Trophoblast cell (in vitro differentiated cells and primary cell): ENCODE data around the gene CALCOCO1.

Source experiments
- DNase-seq, 2 donors: peaks; one replicate each; pipeline ENCODE4 v3.0.0-alpha.2; 2016
- H2AFZ ChIP-seq: 2 replicates; pipeline ENCODE4 v1.6.1; 2013; ENCODE audit warnings: low read length, moderate library complexity, mild to moderate bottlenecking; ENCODE audit not compliant: insufficient read depth, poor library complexity
- H2AK5ac ChIP-seq: 2 replicates; pipeline ENCODE4 v1.6.1; 2013; ENCODE audit warnings: mild to moderate bottlenecking, low read length
- H2BK120ac ChIP-seq: 2 replicates; pipeline ENCODE4 v1.6.1; 2013; ENCODE audit warnings: low read length, mild to moderate bottlenecking, moderate library complexity; ENCODE audit not compliant: insufficient read depth, poor library complexity
- H2BK12ac ChIP-seq: 2 replicates; pipeline ENCODE4 v1.6.1; 2013; ENCODE audit warnings: mild to moderate bottlenecking, low read length, moderate library complexity
- H2BK5ac ChIP-seq: 2 replicates; pipeline ENCODE4 v1.6.1; 2013; ENCODE audit warnings: low read length, low read depth, moderate library complexity, mild to moderate bottlenecking; ENCODE audit not compliant: poor library complexity
- H3K14ac ChIP-seq: 2 replicates; pipeline ENCODE4 v1.6.1; 2013; ENCODE audit warnings: mild to moderate bottlenecking, low read length
- H3K18ac ChIP-seq: 2 replicates; pipeline ENCODE4 v1.6.1; 2013; ENCODE audit warnings: mild to moderate bottlenecking, low read length
- H3K23ac ChIP-seq: 2 replicates; pipeline ENCODE4 v1.6.1; 2013; ENCODE audit warnings: low read length
- H3K27ac ChIP-seq: 2 replicates; pipeline ENCODE4 v1.5.1; 2013; ENCODE audit warnings: low read depth, mild to moderate bottlenecking, inconsistent platforms, low read length, moderate library complexity
- H3K27me3 ChIP-seq: 2 replicates; pipeline ENCODE4 v1.6.1; 2013; ENCODE audit warnings: inconsistent platforms, mild to moderate bottlenecking, low read length, moderate library complexity; ENCODE audit not compliant: insufficient read depth
- H3K36me3 ChIP-seq, 2 experiments: 1 replicate in 1 of 2; 2 replicates in 1 of 2; pipeline ENCODE4 v1.6.1; 2013; ENCODE audit warnings: low read length in 2 of 2, mild to moderate bottlenecking in 2 of 2, moderate library complexity in 1 of 2; ENCODE audit not compliant: insufficient read depth in 2 of 2, control insufficient read depth in 1 of 2
- H3K4ac ChIP-seq: 2 replicates; pipeline ENCODE4 v1.6.1; 2013; ENCODE audit warnings: low read depth, mild to moderate bottlenecking, low read length, moderate library complexity
- H3K4me1 ChIP-seq, 2 experiments: 1 replicate in 1 of 2; 2 replicates in 1 of 2; pipeline ENCODE4 v1.6.1; 2013; ENCODE audit warnings: low read length in 2 of 2, mild to moderate bottlenecking in 2 of 2, moderate library complexity in 1 of 2; ENCODE audit not compliant: insufficient read depth in 2 of 2, control insufficient read depth in 1 of 2
- H3K4me2 ChIP-seq: 2 replicates; pipeline ENCODE4 v1.6.1; 2013; ENCODE audit warnings: inconsistent platforms, mild to moderate bottlenecking, low read length, moderate library complexity
- H3K4me3 ChIP-seq: 2 replicates; pipeline ENCODE4 v1.5.1; 2013; ENCODE audit warnings: mild to moderate bottlenecking, low read depth, low read length, inconsistent platforms
- H3K79me1 ChIP-seq: one replicate; pipeline ENCODE4 v1.6.1; 2013; ENCODE audit warnings: low read length
- H3K79me2 ChIP-seq: 2 replicates; pipeline ENCODE4 v1.6.1; 2013; ENCODE audit warnings: low read length, mild to moderate bottlenecking; ENCODE audit not compliant: control insufficient read depth, insufficient read depth, poor library complexity
- H3K9ac ChIP-seq: 2 replicates; pipeline ENCODE4 v1.6.1; 2013; ENCODE audit warnings: mild to moderate bottlenecking, low read length
- H3K9me3 ChIP-seq: 2 replicates; pipeline ENCODE4 v1.6.1; 2013; ENCODE audit warnings: low read depth, mild to moderate bottlenecking, control low read depth, inconsistent platforms, low read length; ENCODE audit not compliant: insufficient read depth
- H4K12ac ChIP-seq: 2 replicates; pipeline ENCODE4 v1.6.1; 2013; ENCODE audit warnings: low read depth, mild to moderate bottlenecking, low read length, moderate library complexity
- H4K8ac ChIP-seq: 2 replicates; pipeline ENCODE4 v1.6.1; 2013; ENCODE audit warnings: low read depth, mild to moderate bottlenecking, low read length, moderate library complexity
- H4K91ac ChIP-seq: one replicate; pipeline ENCODE4 v1.6.1; 2013; ENCODE audit warnings: low read depth, mild to moderate bottlenecking, low read length, moderate library complexity
- WGBS: extraction: QIAGEN DNeasy Blood & Tissue Kit; methylation state at CpG from one replicate; pipeline ENCODE4 v1.1.7; 2013; ENCODE audit warnings: missing lambda C conversion rate; ENCODE audit not compliant: insufficient read length, insufficient coverage; ENCODE audit errors: extremely low coverage; 5-methylcytosine and 5-hydroxymethylcytosine counted together

The CALCOCO1 gene

DNA sequence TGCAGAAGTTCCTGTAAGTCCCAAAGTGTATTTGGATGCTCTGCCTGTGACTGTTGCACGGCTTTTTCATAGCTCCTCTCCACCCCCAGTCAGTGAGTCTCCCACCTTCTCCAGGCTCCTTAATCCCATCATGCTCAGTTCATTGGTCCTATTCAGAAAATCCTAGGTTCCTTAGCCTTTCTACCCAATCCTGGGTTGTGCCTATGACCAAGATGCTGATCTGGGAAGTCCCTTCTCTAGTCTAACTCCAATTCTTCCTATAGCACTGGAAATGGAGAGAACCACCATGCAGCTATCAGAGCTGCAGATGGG lies 16.8 kb upstream of the CALCOCO1 start:
- no peak overlapping the region for H3K4me2 ChIP-seq
- H4K12ac ChIP-seq, result no peak overlapping the region
- no peak overlapping the region for H2BK12ac ChIP-seq
- H4K8ac ChIP-seq, result no peak overlapping the region
- H3K18ac ChIP-seq, result no peak overlapping the region
- no peak overlapping the region for H2AFZ ChIP-seq
- no CpG with 5 or more reads among the region's 1 CpG for WGBS
- no peak overlapping the region for H3K9ac ChIP-seq
- H3K4ac ChIP-seq, result no peak overlapping the region
- peaks cover 1% of the 10 kb centered on the region for H3K9me3 ChIP-seq
- no peak overlapping the region for H3K14ac ChIP-seq
- no peak overlapping the region for H2BK5ac ChIP-seq
- H3K36me3 ChIP-seq, result no peaks in the 10 kb centered on the region
- no peak overlapping the region for H3K27ac ChIP-seq
- H3K4me1 ChIP-seq, result no peaks in the 10 kb centered on the region
- no peaks in the 10 kb centered on the region for H3K79me2 ChIP-seq
- no peak overlapping the region for H3K4me3 ChIP-seq
- H3K23ac ChIP-seq, result no peak overlapping the region
- DNase-seq, result no peak
- peaks cover 35% of the 10 kb centered on the region for H3K27me3 ChIP-seq
- H2AK5ac ChIP-seq, result no peak overlapping the region
- H2BK120ac ChIP-seq, result no peak overlapping the region
- no peak overlapping the region for H4K91ac ChIP-seq
- H3K79me1 ChIP-seq, result no peaks in the 10 kb centered on the region

DNA sequence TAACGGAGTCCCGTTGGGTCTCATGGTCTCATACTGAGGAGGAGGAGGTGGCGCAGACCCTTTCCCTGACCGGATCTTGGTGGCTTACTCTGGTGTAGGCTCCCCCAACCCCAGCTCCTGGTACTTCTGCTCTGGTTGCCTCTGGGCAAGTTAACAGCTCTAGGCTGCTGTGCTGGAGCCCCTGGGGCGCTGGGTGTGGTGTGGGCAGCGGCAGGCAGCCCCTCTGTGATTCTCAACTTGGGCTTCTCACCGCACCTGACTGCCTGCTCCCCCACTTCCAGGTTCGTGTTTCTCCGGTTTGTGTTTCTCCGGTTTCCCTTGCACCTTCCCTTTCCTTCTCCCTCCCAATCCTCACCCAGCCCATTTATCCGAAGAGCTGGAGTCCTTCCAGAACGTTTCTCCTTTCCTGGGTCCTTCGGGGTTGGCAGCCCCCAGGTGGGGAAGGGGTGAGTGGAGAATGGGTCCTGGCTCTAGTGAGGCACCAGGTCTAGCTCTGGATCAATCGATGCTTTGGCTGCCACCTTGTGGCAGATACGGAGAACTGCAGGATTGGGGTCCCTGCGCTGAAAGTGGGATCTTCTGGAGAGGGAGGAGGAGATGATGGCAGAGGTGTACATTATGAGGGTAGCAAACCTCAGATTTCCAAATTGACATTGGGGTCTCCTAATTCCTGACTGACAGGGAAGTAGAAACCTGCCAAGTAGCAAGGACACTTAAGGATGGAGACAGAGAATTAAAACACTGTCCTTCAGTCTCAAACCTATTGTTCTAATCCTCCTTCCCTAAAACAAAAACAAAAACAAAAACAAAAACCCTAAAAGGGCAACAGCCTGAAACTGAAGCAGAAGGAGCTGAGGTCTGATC lies 16.2 kb upstream of the CALCOCO1 start:
- H2AK5ac ChIP-seq, result no peak overlapping the region
- no peak overlapping the region for H2BK12ac ChIP-seq
- peaks cover 36% of the 10 kb centered on the region for H3K27me3 ChIP-seq
- no peak overlapping the region for H3K27ac ChIP-seq
- H2BK120ac ChIP-seq, result no peak overlapping the region
- no peak overlapping the region for H3K4me2 ChIP-seq
- no peak overlapping the region for H3K18ac ChIP-seq
- no peak overlapping the region for H3K9ac ChIP-seq
- no peak overlapping the region for H4K8ac ChIP-seq
- no peak overlapping the region for H3K4ac ChIP-seq
- no peaks in the 10 kb centered on the region for H3K79me2 ChIP-seq
- DNase-seq, result peak; percentile 51 to 90
- H3K4me1 ChIP-seq, result peaks cover under 1 to 5% of the 10 kb centered on the region in 2 experiments
- H3K14ac ChIP-seq, result no peak overlapping the region
- H3K9me3 ChIP-seq, result peaks cover 1% of the 10 kb centered on the region
- no peaks in the 10 kb centered on the region for H3K36me3 ChIP-seq
- WGBS, result no CpG with 5 or more reads among the region's 16 CpGs
- no peak overlapping the region for H2BK5ac ChIP-seq
- H4K91ac ChIP-seq, result no peak overlapping the region
- no peak overlapping the region for H2AFZ ChIP-seq
- no peak overlapping the region for H3K23ac ChIP-seq
- H3K79me1 ChIP-seq, result no peaks in the 10 kb centered on the region
- no peak overlapping the region for H4K12ac ChIP-seq
- H3K4me3 ChIP-seq, result no peak overlapping the region

DNA sequence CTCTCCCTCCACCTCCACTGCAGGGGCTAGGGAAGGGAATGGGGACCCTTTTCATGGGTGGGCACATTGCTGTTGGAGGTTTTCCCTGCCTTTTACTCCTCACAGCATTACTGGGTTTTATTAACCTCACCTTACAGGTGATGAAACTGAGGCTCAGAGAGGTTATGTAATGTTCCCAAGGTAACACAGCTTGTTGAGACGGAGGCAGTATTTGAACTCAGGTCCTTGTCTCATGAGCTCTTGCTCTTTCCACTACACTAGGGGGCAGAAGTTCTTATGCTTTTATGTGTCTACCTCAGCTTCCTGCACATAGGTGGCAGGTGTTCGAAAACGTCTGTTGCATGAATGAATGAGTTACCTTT lies 12.9 kb upstream of the CALCOCO1 start:
- Histone ChIP-seq H3K4me2 (no peak overlapping the region), H3K9me3 (peaks cover 7% of the 10 kb centered on the region), H3K4ac (no peak overlapping the region), H3K4me1 (peaks cover 3 to 8% of the 10 kb centered on the region in 2 experiments), H4K12ac (no peak overlapping the region), H3K23ac (no peak overlapping the region), H3K14ac (no peak overlapping the region), H2BK5ac (no peak overlapping the region), H2AFZ (no peak overlapping the region), H3K4me3 (no peak overlapping the region), H2AK5ac (no peak overlapping the region), H3K27me3 (peaks cover 48% of the 10 kb centered on the region), H3K79me1 (no peaks in the 10 kb centered on the region), H3K18ac (no peak overlapping the region), H2BK12ac (no peak overlapping the region), H3K9ac (no peak overlapping the region), H2BK120ac (no peak overlapping the region), H3K36me3 (no peaks in the 10 kb centered on the region), H3K27ac (no peak overlapping the region), H3K79me2 (no peaks in the 10 kb centered on the region), H4K8ac (no peak overlapping the region), H4K91ac (no peak overlapping the region)
- WGBS, result no CpG with 5 or more reads among the region's 3 CpGs
- DNase-seq, result no peak

DNA sequence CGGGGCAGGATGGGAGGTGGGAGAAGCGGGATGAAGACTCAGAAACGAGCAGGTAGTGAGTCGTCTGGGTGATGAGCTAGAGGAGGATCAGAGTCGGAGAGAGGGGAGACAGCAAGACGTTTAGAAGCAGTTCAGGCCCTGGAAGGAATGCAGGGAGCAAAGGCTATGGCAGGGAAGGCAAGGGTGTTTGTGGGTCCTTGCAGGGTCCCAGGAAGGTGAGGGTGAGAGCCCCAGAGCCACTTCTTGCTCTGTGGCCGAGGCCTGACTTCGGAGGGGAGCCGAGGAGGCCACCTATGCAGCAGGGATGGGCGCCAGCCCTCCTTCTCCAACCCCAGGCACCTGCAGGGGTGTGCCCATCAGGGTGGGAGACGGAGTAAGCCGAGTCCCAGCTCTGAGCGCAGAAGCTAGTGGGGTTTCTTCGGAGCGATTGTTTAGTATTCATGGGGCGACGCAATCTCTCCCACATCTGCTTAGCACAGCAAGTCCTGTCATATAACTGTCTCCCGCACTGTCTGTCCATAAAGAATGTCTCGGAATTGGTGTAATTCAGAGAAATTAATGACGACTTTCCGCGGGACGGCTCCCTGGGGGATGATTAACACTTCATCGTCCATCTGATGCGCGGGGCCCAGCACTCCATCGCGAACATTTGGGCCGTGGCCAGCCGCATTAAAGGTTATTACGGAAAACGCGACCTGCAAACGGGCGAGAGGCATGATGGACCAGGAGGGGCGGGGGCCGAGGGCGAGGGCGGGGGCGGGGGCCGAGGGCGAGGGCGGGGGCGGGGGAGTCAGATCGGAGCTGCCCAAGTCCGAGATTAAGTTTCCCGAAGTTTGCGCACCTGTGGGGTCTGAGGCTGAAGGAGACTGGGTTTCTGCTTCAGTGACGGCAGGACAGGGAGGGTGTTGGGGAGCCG lies 12.2 kb upstream of the CALCOCO1 start:
- H3K4me1 ChIP-seq, result peaks cover 3 to 8% of the 10 kb centered on the region in 2 experiments
- no peak overlapping the region for H2AK5ac ChIP-seq
- H2AFZ ChIP-seq, result no peak overlapping the region
- peaks cover 48% of the 10 kb centered on the region for H3K27me3 ChIP-seq
- no peaks in the 10 kb centered on the region for H3K36me3 ChIP-seq
- no peaks in the 10 kb centered on the region for H3K79me1 ChIP-seq
- no peak overlapping the region for H2BK5ac ChIP-seq
- H4K91ac ChIP-seq, result no peak overlapping the region
- no peak overlapping the region for H3K4ac ChIP-seq
- no peak overlapping the region for H4K12ac ChIP-seq
- H2BK120ac ChIP-seq, result no peak overlapping the region
- H3K4me3 ChIP-seq, result no peak overlapping the region
- H3K9ac ChIP-seq, result no peak overlapping the region
- no CpG with 5 or more reads among the region's 50 CpGs for WGBS
- H3K79me2 ChIP-seq, result no peaks in the 10 kb centered on the region
- no peak overlapping the region for H3K23ac ChIP-seq
- H2BK12ac ChIP-seq, result no peak overlapping the region
- no peak overlapping the region for H3K27ac ChIP-seq
- H4K8ac ChIP-seq, result no peak overlapping the region
- no peak overlapping the region for H3K18ac ChIP-seq
- no peak overlapping the region for H3K14ac ChIP-seq
- peaks cover 7% of the 10 kb centered on the region for H3K9me3 ChIP-seq
- no peak overlapping the region for H3K4me2 ChIP-seq
- DNase-seq, result no peak
